GM21717 (cell line): ENCODE results near the gene TP53RK.

Experiments used
- ATAC-seq: cut with Tn5 transposase; IDR thresholded peaks from one replicate; pipeline ENCODE4 v1.9.1; 2021; ENCODE audit warnings: mild to moderate bottlenecking, moderate library complexity; ENCODE audit not compliant: unreplicated experiment

Gene TP53RK

DNA sequence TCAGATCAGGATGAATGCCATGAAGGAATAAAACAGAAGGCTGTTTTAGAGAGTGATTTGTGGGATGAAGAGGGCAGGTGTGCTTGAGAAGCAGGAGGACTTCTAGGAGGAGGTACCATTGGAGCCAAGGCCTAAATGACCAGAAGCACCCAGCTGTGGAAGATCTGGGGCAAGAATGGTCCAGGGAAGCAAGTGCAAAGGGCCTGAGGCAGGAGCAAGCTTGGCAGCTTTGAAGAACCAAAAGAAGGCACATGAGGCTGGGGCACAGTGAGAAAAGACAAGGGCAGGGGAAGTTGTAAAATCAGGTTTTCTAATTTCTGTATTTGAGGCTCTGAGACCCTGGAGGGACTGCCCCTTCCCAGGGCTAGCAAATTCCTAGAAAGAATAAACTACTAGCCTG lies 47.8 kb downstream of the TP53RK start:
- no peak for ATAC-seq

- ATAC-seq: no peak
These were observed 48.5 kb downstream of the TP53RK start for GRCh38 chr20:46640536-46641311.

GRCh38 chr20:46640044-46640443 lies 49.2 kb downstream of the TP53RK start:
- ATAC-seq: no peak

GRCh38 chr20:46639587-46639986 lies 49.7 kb downstream of the TP53RK start:
- ATAC-seq: no peak

GRCh38 chr20:46638898-46639274 lies 50.4 kb downstream of the TP53RK start:
- ATAC-seq: no peak

GRCh38 chr20:46638134-46638897 lies 50.9 kb downstream of the TP53RK start:
- ATAC-seq: no peak

GRCh38 chr20:46637427-46638133 lies 51.7 kb downstream of the TP53RK start:
- no peak for ATAC-seq

DNA sequence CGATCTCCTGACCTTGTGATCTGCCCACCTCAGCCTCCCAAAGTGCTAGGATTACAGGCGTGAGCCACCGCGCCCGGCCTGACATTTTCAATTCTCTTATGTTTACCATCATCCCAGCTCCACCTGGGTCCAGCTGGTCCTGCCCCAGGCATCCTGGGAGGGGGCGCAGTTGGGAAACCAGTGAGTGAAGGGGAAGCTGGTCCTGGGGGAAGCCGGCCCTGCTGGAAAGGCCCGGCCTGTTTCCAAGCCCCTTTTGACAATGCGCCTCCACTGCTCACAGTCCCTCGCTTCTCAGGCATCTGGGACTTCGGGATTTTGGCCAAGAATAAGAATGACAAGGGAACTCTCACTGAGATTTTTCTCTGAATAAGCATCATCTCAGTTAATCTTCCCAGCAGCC lies 52.2 kb downstream of the TP53RK start:
- no peak for ATAC-seq

DNA sequence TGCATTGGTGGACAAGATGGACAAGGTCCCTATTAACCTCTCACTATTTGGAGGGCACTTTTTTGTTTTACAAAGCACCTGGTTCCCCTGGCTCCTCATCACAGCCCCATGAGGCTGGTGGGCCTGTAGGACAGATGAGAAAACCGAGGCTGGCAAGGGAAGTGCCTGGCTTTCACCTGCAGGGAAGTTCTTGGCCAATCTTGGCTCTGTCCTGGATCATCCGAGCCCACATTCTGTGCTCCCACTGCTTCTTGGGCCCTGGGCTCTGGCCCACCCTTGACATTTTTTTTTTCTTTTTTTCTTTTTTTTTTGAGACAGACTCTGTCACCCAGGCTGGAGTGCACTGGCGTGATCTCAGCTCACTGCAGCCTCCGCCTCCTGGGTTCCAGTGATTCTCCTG lies 52.7 kb downstream of the TP53RK start:
- no peak for ATAC-seq

DNA sequence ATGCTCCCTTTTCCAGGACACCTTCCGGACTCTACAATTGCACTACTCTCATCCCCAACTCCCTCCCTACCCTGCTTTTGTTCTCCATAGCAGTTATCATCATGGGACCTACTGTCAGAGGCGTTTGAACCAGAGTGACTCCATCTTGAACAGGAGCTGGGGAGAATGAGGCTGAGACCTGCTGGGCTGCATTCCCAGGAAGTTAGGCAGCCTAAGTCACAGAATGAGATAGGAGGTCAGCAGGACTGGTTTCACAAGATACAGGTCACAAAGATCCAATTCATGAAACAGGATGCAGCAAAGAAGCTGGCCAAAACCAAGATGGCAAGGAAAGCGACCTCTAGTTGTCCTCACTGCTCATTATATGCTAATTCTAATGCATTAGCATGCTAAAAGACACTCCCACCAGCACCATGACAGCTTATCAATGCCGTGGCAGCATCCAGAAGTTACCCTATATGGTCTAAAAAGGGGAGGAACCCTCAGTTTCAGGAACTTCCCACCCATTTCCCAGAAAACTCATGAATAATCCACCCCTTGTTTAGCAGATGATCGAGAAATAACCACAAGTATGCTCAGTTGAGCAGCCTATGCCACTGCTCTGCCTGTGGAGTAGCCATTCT lies 53.6 kb downstream of the TP53RK start:
- no peak for ATAC-seq

GRCh38 chr20:46634528-46634927 lies 54.7 kb downstream of the TP53RK start:
- no peak for ATAC-seq
